ENCODE data around the gene DCHS2.

Gene DCHS2

DNA sequence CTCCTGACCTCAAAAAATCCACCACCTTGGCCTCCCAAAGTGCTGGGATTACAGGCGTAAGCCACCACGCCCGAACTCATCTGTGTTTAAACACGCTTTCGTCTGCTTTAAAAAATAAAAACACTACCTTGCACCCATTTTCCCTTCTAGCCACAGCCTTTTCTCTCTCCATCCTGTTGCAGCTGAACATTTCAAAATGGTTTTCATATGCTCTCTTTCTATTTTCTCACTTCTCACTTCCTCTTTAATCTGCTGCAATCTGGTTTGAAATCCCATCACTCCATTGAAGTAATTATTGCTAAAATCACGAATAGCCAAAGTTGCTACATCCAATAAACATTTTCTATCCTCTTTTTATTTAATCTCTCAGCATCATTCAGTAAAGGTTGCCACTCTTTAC is 70.0 kb downstream of the DCHS2 start:
- no peak for DNase-seq (ENCODE audit: low spot score)
- in situ Hi-C loops (cut with MboI; ENCODE audit: low pct_unique_long_range_greater_than_20kb, low sequenced_read_pairs, unreplicated experiment), result no loop called here
- TF ChIP-seq, protein P1, sequence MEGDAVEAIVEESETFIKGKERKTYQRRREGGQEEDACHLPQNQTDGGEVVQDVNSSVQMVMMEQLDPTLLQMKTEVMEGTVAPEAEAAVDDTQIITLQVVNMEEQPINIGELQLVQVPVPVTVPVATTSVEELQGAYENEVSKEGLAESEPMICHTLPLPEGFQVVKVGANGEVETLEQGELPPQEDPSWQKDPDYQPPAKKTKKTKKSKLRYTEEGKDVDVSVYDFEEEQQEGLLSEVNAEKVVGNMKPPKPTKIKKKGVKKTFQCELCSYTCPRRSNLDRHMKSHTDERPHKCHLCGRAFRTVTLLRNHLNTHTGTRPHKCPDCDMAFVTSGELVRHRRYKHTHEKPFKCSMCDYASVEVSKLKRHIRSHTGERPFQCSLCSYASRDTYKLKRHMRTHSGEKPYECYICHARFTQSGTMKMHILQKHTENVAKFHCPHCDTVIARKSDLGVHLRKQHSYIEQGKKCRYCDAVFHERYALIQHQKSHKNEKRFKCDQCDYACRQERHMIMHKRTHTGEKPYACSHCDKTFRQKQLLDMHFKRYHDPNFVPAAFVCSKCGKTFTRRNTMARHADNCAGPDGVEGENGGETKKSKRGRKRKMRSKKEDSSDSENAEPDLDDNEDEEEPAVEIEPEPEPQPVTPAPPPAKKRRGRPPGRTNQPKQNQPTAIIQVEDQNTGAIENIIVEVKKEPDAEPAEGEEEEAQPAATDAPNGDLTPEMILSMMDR (IDR thresholded peaks at IDR 0.05; ENCODE audit: extremely low read depth, insufficient read depth, missing control alignments), result no peak

DNA sequence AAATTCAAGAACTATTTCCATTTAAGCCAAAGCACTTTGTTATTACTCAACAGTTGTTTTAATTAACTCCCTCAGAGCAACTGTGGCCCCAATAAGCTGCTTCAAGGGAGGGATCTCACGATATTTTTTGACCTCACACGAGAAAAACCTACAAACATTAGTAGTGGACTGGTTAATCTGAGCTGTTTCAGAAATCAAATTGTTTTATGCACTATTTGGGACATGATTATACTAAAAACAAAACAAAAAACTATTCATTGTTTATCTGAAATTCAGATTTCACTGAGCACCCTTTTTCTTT is 74.3 kb downstream of the DCHS2 start:
- TF ChIP-seq, protein P1 (IDR thresholded peaks at IDR 0.05; ENCODE audit: extremely low read depth, insufficient read depth, missing control alignments), result no peak
- in situ Hi-C loops (cut with MboI; ENCODE audit: low pct_unique_long_range_greater_than_20kb, low sequenced_read_pairs, unreplicated experiment), result no loop called here
- DNase-seq (ENCODE audit: low spot score), result no peak

DNA sequence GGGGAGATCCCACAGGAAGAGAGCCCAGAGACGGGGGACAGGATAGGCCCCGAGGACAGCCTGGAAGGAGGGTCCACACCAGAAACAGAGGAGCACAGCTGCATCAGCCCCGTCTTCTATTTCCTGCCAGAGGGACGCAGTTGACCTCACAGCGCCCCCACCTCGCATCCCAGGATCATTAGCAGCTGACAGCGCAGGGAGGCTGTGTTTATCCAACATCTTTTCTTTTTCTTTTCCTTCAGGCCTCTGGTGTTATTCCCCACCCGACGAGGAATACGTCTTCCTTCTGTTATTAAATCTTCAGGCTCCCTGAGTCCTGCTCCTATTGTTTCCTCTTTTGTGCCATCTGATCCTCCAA is 75.4 kb downstream of the DCHS2 start:
- in situ Hi-C loops (cut with MboI; ENCODE audit: low pct_unique_long_range_greater_than_20kb, low sequenced_read_pairs, unreplicated experiment), result no loop called here
- no peak for DNase-seq (ENCODE audit: low spot score)
- TF ChIP-seq, protein P1 (IDR thresholded peaks at IDR 0.05; ENCODE audit: extremely low read depth, insufficient read depth, missing control alignments), result peak; percentile 27

DNA sequence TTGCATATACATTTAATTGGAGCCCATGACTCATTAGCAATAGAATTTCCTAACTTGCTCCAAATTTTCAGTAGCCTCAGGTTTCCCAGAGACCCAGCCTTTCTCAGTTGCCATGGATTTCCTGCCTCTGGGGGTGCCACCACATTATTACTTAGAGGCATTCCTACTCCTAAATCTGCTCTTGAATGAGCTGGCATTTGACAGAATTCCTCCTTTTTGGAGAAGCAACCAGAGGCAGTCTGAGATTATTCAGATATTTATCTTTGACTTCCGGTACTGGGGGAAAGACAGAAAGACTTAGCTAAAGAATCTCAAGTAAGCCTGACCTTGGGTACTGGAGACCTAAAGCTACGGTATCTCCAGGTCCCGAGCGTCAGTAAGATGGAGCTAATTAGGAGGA is 76.3 kb downstream of the DCHS2 start:
- in situ Hi-C loops (cut with MboI; ENCODE audit: low pct_unique_long_range_greater_than_20kb, low sequenced_read_pairs, unreplicated experiment), result no loop called here
- TF ChIP-seq, protein P1 (IDR thresholded peaks at IDR 0.05; ENCODE audit: extremely low read depth, insufficient read depth, missing control alignments), result no peak
- DNase-seq (ENCODE audit: low spot score), result no peak

DNA sequence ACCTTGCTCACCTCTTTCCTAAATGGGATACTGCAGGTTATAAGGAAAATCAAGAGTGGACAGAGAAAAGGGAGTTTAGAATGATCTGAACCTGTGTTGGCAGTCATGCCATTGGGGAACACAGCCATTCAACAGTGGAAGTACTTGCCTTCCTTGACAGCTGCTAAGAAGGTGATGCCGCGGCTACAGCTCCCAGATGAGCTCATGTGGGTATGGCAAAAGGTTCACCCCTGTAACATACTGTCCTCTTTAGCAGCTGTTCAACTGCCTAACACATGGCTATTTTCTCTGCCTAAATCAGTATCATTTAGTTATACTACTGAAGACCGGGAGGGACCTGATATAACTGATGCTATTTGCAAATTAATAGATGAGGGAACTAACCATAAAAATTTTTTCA is 76.8 kb downstream of the DCHS2 start:
- no peak for DNase-seq (ENCODE audit: low spot score)
- in situ Hi-C loops (cut with MboI; ENCODE audit: low pct_unique_long_range_greater_than_20kb, low sequenced_read_pairs, unreplicated experiment), result no loop called here
- TF ChIP-seq, protein P1 (IDR thresholded peaks at IDR 0.05; ENCODE audit: extremely low read depth, insufficient read depth, missing control alignments), result no peak

DNA sequence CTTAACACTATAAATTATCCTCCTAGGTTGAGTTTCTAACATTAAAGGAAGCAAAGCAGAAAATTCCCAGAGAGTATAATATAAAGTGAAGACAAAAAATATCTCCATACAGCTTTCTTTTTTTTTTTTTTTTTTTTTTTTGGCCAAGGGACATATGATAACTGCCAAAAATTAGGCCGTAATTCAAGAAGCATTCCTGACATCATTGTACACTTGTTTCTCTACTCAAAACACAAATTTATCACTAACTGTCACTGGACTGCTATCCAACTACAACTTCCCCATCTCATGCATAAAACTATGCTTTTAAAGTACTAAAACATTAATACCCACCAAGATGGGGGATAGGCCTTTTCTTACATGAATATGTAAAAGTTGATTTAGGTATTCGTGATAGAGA is 77.2 kb downstream of the DCHS2 start:
- DNase-seq (ENCODE audit: low spot score), result no peak
- TF ChIP-seq, protein P1 (IDR thresholded peaks at IDR 0.05; ENCODE audit: extremely low read depth, insufficient read depth, missing control alignments), result no peak
- in situ Hi-C loops (cut with MboI; ENCODE audit: low pct_unique_long_range_greater_than_20kb, low sequenced_read_pairs, unreplicated experiment), result no loop called here

DNA sequence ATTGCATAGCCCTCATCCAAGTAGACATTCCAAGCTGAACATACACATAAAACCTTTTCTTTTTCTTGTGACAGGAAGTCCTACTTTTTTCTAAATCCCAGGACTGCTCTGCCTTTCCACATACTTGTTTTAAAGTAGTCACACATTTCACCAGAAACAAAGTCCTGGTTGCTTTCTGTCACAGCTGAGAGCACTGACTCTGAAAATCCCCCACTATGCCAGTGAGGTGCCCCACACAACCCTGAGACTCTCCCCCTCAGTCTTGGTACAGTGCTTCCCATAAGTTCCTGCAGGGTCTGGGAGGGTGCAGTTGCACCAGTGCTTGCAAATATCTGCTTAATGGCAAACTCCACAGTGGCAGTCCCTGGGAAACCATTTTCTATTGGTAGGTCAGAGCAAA is 84.2 kb downstream of the DCHS2 start:
- in situ Hi-C loops (cut with MboI; ENCODE audit: low pct_unique_long_range_greater_than_20kb, low sequenced_read_pairs, unreplicated experiment), result no loop called here
- no peak for DNase-seq (ENCODE audit: low spot score)
- TF ChIP-seq, protein P1 (IDR thresholded peaks at IDR 0.05; ENCODE audit: extremely low read depth, insufficient read depth, missing control alignments), result no peak
